ENCODE data around the gene PSD2. TPM values are rescaled to one million over a fixed set of nuclear protein-coding genes. Genes with fewer than 3 reads are reported as not detected.

PSD2 gene
- total RNA-seq, 1 donor from 2014 or later = 0.21 TPM

- no peak for DNase-seq (ENCODE audit: low spot score)
Observed at GRCh38 chr5:139877129-139877597, 81.6 kb downstream of the PSD2 start.

GRCh38 chr5:139878093-139878492 is 82.5 kb downstream of the PSD2 start:
- no peak for DNase-seq (ENCODE audit: low spot score)

DNA sequence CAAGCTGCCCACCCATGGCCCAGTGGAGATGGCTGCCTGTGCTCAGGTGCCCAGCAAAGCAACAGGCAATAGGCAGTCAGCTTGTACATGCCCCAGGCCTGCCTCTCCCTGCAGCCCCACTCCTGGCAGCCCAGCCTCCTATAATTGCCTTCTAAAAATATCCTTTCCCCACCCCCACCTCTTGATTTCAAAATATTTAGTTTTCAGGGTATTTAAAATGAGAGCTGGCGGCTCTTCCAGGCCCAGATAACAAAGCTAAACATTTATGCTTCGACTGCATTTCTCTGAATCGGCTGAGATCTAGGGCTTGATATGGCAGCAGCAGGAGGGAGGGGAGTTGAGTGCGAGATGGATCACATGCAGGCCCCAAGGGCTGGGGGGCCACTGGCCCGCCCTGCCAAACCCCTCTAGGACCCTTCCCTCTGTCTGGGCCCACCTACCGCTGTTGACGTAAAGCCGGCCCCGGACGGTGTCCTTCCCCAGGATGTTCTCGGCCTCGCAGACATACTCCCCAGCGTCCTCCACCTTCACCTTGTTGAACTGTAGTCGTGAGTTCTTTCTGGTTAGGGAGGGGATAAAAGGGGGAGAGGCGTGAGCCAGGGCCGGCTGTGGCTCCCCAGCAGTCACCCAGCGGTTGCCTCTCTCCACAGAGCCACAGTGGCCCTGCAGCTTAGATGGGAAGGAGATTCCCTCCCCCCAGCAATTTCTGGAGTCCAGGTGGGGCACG is 85.0 kb downstream of the PSD2 start:
- DNase-seq (ENCODE audit: low spot score) = no peak

GRCh38 chr5:139881143-139881733 is 85.6 kb downstream of the PSD2 start:
- no peak for DNase-seq (ENCODE audit: low spot score)

DNA sequence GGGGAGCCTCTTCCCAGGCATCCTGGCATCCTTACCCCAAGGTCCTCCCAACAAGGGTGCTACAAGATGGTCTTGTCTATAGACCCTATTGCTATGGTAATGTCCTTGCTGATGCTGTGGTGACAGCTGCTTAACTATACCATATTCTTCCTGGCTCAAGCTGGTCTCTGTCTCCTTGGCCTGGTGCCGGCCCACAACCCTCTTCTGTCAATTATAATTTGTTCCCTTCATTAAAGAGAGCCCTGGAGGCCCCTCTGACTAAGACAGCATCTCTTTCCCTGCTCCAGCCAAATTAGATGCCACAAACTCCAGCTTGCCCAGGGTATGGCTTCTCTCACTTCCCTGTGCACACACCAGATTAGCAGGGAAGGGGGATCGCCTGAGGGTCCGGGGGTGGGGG is 86.7 kb downstream of the PSD2 start:
- no peak for DNase-seq (ENCODE audit: low spot score)

- DNase-seq (ENCODE audit: low spot score) = peak; percentile 77
Observed at GRCh38 chr5:139882961-139883539, 87.4 kb downstream of the PSD2 start.

DNA sequence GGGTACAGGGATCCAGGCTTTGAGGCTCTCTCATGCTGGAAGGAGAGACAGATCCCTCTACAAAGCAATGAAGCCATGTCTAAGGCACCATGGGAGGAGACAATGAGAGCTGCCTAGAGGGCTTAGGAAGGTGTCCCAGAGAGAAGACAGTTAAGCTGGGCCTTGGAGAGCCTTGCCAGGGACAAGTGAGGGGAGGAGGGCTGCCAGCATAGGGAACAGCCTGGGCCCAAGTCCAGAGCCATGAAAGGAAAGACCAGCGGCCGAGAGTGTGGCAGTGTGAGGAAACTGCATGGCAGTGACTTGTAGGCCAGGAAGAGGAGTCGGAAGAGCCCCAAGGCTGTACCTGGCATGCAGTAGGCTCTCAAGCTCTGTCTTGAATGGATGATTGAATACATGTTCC is 88.5 kb downstream of the PSD2 start:
- no peak for DNase-seq (ENCODE audit: low spot score)

GRCh38 chr5:139884734-139885133 is 89.1 kb downstream of the PSD2 start:
- DNase-seq (ENCODE audit: low spot score) = no peak

GRCh38 chr5:139885172-139885856 is 89.7 kb downstream of the PSD2 start:
- DNase-seq (ENCODE audit: low spot score) = no peak

DNA sequence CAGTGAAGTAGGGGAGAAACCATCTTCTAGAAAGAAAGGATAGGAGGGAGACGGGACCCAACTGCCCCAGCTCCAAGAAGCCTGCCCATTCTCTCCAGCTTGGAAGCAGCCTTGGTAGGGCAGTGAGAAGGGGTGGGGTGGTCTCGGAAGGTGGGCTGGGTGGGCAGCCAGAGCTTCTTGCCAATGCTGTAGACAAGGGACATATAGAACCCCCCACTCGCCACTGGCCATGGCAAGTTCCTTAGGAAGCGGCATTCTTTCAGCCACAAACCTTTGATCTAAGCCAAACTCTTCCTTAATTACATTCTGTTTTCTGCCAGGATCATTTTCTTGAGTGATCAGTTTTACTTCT is 90.2 kb downstream of the PSD2 start:
- DNase-seq (ENCODE audit: low spot score) = no peak

- DNase-seq (ENCODE audit: low spot score) = no peak
Observed at GRCh38 chr5:139886213-139886612, 90.6 kb downstream of the PSD2 start.

DNA sequence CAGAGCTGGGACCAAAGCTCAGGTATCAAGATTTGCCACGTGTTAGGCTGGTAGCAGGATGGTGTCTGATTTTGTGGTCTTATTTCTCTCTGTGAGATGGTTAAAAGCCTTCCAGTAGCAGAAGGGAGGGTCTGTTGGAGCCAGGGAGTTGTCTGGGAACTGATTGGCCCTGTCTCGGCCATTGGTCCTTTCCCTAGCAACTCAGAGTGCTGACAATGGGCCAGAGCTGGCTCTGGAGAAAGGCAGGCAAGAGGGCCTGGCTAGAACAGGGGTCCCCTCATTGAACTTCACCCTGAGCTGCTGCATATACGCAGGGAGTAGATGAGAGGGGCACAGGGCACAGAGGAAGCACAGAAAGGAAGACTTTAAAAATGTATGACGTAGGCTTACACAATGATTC is 92.8 kb downstream of the PSD2 start:
- no peak for DNase-seq (ENCODE audit: low spot score)

GRCh38 chr5:139889410-139889809 is 93.8 kb downstream of the PSD2 start:
- DNase-seq (ENCODE audit: low spot score) = no peak

GRCh38 chr5:139893873-139894272 is 98.3 kb downstream of the PSD2 start:
- DNase-seq (ENCODE audit: low spot score) = no peak

Other genes starting within 250 kb of the PSD2 start
- gene UBE2D2, start 234.5 kb upstream of the PSD2 start, total RNA-seq = 180 TPM
- gene CXXC5, start 147.5 kb upstream of the PSD2 start, total RNA-seq = 28.7 TPM
- gene NRG2, start 247.5 kb downstream of the PSD2 start, total RNA-seq = 13.9 TPM